ENCODE data around the gene TCEA2.
"Not testable (repeated sequence)": the region's sequence is repeated elsewhere in the genome, so short reads cannot be mapped to it uniquely, and the experiment has no call there.

TCEA2 gene

GRCh38 chr20:64116541-64117431 lies 53.8 kb downstream of the TCEA2 start:
- H3K4me3 ChIP-seq (ENCODE audit: low read length): no peak overlapping the region
- no peak for TF ChIP-seq CTCF (IDR thresholded peaks at IDR 0.05; ENCODE audit: insufficient read depth, low read depth, low read length, missing control alignments)
- DNase-seq (ENCODE audit: low read depth): no peak

- DNase-seq (ENCODE audit: low read depth); H3K4me3 ChIP-seq (ENCODE audit: low read length): not testable (repeated sequence)
These were observed 54.4 kb downstream of the TCEA2 start for GRCh38 chr20:64117432-64117777.

- DNase-seq (ENCODE audit: low read depth): no peak
- H3K4me3 ChIP-seq (ENCODE audit: low read length): no peak overlapping the region
- TF ChIP-seq CTCF (IDR thresholded peaks at IDR 0.05; ENCODE audit: insufficient read depth, low read depth, low read length, missing control alignments): no peak
These were observed 56.3 kb downstream of the TCEA2 start for GRCh38 chr20:64119301-64119680.

- no peak for TF ChIP-seq CTCF (IDR thresholded peaks at IDR 0.05; ENCODE audit: insufficient read depth, low read depth, low read length, missing control alignments)
- DNase-seq (ENCODE audit: low read depth): no peak
- no peak overlapping the region for H3K4me3 ChIP-seq (ENCODE audit: low read length)
These were observed 56.8 kb downstream of the TCEA2 start for GRCh38 chr20:64119681-64120341.

GRCh38 chr20:64121586-64121985 lies 58.6 kb downstream of the TCEA2 start:
- DNase-seq (ENCODE audit: low read depth): no peak
- no peak overlapping the region for H3K4me3 ChIP-seq (ENCODE audit: low read length)
- no peak for TF ChIP-seq CTCF (IDR thresholded peaks at IDR 0.05; ENCODE audit: insufficient read depth, low read depth, low read length, missing control alignments)
